Stimulated activated CD8-positive, alpha-beta memory T cell treated with anti-CD3 and anti-CD28 coated beads, Interleukin-7, amount 100 ng/mL, for 4 hours (primary cell): Measurements from ENCODE around the gene PLD5.
"Not testable (repeated sequence)": the region's sequence is repeated elsewhere in the genome, so short reads cannot be mapped to it uniquely, and the experiment has no call there.

Experiments
- DNase-seq, 2 donors: peaks; one replicate each; pipeline ENCODE4 v3.0.0-alpha.2; 2020; ENCODE audit warnings: low read depth in 2 of 2

The PLD5 gene

DNA sequence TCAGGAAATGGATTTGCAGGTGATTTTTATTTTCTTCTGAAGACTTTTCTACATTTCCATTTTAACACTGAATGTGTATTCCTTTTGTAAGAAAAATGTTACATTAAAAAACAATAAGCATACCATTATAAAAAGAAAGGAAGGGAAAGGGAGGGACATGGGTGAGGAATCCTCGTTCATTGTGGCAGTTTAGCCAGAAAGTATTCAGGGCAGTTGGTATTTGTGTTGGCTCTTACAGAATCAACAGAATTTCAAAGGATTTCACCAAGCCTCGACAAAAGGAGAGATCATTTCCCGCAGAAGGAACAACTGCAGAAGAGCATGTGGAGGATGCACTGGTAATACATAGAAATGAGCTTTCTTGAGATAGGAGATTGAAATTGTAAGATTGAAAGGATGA lies 35.0 kb downstream of the PLD5 start:
- DNase-seq, result no peak

DNA sequence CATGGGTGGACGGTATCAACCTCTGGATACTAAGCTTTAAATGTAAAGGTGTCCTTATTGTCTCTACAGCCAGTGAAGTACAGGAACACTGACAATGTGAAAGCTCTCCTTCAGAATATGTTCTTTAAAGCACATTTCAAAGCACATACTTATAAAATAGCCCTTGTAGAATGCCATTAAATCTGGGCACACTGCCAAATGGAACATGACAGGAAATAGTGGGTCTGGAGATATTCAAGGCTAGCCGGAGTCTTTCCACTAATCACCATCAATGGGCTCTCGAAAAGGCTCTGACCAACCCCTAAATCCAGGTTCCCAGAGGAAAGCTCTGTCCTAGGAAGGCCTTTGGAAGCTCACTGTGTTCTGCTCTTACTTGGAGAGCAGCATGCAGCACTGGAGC lies 46.6 kb downstream of the PLD5 start:
- no peak for DNase-seq

DNA sequence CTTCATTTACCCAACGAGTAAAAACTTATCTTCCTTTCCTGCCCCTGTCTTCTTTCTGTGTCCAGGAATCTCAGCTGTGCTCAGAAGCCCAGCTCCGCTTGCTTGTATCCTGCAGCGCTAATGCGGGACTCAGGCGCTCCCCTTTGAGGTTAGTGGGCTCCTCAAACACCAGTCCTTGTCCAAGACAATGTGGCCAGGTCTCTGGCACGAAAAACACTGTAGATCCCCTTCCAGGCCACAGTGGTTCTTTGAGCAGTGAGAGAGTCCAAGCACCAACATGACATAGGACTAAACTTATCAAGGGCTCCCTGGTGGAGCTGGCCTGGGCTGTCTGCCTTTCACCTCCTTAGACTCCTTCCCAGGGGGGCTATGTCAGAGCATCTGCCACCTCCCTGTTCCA lies 53.7 kb downstream of the PLD5 start:
- DNase-seq, result no peak

DNA sequence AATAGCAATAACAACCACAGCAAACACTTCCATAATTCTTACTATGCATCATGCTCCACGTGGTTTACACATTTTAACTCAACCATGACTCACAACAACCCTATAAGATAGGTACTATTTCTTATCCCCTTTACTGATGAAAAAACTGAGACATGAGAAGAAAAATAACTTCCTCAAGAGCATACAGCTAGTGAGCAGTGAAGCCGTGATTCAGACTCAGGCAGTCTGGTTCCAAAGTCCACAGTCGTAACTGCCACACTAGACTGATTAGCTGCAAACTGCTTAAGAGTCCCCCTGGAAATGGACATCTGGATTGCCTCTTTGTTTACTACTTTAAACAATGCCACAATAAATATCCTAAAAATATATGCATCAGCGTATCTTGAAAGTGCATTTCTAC lies 55.7 kb downstream of the PLD5 start:
- DNase-seq, result no peak

DNA sequence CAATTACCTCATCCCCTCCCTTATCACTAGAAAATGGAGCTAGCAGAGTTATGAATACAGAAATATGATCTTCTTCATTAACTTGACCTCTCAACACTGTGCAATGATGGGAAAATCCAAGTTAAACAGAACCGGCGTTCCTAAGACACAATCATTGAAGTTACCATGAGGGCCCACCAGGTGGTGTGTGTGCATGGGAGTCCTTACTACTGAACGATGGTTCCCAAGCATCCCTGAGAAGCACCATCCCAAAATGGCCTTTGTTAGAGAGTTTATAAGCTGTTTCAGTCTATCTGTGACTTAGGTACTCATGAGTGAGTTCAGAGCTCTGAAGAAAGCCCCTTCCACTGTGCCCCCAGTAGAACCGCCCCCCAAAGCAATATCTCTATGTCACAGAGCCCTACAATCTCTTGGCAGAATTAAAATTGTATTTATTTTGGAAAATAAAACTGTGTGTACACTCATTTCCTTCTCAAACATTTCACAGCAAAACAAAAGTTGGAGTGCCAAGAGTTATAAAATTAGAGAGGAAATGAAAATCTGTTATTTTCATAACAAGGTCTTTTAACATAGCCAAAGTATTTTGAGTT lies 56.8 kb downstream of the PLD5 start:
- DNase-seq, result no peak

DNA sequence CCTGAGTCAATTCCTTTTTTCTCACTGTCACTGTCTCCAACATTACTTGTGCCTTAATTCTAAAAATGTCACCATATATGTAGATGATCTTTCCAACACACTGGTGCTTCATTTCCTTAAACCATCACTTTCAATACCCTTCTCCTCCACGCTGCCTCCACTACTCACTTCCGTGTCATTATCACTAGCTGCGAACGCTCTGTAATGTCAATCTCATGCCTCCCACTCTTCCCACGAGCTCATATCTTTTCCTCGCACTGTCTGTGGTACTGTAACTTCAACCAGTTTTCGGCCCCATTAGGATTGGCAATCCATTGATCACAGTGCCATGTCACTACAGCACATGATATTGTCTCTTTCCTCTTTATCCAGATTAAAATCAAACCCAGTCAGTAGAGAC lies 61.6 kb downstream of the PLD5 start:
- no peak for DNase-seq

DNA sequence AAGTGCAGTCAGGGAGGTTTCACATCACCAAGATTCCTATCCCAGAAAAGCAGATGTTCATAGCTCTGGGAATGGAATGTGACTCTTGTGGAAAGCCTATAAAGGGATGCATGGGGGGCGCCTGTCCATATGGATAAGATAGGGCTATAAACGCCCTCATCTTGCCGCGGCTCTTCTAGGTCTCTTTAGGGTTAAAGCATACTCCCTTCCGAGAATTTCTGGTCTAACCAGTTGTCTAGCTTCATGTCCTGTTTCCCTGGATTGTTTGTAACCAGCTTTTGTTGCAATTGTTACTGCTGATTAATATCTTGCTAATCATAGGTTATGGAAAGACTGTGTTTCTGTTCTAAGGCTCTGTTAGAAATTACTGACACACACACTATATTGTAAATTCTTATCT lies 64.8 kb downstream of the PLD5 start:
- DNase-seq, result not testable (repeated sequence)

DNA sequence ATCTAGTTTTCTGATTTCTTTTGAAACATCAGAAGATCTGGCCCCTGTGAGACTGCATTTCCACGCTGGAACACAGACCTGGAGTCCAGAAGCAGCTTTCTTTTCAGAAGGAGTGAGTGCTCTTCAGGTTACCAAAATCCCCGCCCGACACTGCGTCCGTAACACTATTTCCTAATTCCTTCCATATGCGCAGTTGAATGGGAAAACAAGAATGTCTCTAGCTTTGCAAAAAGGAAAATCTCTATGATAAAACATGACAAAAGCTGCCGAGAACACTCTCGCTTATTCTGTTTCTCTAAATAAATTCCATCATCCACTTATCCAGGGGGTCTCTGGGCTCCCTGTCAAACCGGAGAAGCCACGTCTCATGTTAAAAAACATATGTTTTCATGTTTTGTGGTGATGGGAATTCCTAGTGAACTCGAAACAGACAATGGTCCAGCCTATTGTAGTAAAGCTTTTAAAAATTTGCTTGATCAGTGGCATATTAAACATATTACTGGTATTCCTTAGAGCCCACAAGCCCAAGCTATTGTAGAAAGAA lies 67.7 kb downstream of the PLD5 start:
- DNase-seq, result no peak

DNA sequence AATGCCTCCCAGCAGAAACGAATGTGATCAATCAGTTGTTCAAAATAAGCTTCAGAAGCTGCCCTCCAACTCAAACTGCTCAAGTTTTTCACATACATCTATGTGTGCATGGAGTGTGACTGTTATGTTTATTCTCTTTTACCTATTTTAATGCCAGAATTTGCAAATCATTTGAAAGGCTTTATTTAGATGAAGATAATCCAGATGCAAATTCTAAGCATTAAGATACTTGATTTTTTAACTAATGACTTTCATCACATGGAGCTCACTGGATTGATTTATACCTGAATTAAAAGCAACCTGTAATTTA lies 69.5 kb downstream of the PLD5 start:
- DNase-seq, result no peak

DNA sequence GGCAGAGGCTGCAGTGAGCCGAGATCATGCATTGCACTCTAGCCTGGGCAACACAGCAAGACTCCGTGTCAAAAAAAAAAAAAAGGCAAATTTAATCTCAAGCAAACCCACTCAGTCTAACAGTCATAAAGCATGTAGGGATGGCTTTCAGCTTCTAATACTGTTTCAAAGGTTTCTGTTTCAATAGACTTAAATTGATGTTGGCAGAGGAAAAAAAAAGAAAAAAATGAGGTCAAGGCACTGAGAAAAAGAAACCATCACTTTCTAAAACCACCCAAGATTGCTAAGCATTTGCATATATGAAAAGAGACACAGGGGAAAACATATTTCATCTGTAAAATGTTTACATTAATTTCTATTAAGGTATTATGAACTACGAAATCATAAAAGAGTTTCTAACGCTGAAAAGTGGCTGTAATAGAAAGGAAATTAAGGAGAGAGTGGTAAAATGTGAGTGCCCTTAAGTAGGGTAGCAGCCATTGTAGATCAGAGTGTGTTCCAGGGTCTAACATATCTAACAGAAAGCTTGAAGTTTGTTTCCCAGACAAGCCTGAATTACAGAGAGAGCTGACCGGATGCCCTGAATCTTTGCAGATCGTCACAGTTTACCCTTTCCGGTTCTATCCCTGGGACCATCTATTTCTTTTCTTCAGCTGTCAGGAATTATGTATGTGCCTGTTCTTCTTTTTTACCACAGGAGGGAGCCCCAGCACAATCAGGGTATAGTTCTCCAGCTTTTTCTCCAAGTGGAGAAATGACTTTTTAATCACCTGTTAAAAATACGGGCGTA lies 70.0 kb downstream of the PLD5 start:
- no peak for DNase-seq

DNA sequence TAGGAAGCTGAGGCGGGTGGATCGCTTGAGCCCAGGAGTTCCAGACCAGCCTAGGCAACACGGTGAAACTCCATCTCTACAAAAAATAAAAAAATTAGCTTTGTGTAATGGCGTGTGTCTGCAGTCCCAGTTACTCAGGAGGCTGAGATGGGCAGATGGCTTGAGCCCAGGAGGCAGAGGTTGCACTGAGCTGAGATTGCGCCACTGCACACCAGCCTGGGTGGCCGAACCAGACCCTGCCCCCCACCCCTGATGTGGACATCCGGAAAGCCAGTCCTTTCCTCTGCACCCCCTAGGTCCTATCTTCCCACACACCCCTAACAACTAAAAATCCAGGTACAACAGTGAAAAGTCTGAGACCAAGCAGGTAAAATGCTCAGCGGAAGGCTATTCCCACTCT lies 71.9 kb downstream of the PLD5 start:
- DNase-seq, result no peak

DNA sequence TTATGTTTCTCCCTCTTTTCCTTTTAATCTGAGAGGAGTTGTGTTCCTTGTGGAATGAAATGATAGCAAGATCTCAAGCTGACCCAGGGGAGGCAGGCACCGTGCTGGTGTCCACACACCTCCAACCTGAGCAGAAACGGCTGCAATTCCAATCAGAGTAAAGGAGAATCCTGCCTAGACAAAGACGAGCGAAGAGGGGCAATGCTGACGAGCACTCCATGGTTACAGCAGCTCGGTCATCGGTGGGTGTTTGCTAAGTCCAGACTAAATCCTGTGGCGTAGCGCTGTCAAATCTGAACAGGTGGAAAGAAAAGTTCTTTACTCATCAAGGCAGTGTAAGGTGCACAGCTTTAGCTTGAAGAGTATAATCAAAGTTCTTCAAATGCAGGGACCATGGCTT lies 74.8 kb downstream of the PLD5 start:
- DNase-seq, result no peak

DNA sequence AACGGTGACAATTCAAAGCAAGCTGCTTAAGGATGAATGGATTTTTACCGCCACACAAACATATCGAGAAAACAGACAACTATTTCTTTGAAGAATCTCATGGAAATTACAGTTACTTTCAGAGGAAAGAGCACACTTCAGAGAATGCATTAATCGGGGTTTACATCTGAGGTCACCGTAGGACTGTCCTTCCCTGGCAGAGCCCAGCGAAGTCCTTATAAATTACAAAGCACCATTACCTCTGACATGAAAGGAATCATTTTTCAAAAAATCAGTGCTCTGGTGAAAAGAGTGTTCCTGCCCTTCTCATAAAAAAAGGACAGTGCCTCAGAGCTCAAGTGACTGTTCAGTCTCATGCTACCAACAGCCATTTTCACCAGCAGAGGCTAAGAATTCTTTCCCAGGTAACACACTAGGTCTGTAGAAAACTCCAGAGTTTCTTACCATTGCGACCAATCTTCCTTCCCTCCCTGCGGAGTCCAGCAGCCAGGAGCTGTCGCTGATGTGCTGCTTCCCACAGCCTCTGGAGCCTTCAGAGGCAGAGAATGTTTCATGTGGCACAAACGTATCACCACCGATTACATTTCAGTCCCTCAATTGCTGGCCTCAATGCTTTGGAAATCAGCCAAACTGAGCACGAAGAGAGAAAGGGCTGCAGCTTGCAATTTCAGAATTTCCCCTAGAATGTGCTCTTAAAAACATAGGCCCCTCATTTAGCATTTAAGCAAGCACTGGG lies 75.4 kb downstream of the PLD5 start:
- no peak for DNase-seq

DNA sequence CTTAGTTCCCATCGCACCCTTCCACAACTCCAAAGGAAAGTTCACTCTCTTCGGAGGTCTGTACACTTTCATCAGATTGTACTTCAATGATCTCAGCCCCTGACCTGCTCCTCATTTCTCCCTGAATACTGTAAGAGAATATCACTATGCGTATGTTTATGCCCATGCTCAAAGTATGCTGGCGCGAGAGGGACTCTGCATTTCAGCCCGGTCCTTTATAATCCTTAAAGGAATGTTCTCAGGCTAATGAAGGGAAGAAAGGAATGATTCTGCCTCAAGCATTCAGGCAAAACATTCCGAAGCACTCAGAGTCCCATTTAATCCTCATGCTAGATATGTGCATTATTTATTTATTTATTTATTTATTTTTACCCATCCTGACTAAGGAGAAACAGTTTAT lies 76.8 kb downstream of the PLD5 start:
- no peak for DNase-seq

DNA sequence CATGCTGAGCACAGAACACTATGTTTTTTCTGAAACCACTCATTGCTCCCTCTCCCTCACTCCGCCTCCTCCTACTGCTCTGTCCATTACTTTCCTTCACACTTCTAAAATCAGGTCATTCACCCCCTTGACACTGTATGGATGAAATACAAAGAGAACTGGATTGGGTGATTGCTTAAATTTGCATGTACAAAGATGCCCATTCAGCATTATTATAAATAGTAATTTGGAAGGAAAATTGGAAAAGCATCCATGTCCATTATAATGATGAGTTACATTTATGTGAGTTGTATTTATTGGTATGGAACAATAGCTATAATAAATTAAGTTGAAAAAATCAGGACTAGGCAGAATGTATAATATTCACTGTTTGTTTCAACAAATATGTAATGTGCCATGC lies 83.7 kb downstream of the PLD5 start:
- DNase-seq, result no peak

DNA sequence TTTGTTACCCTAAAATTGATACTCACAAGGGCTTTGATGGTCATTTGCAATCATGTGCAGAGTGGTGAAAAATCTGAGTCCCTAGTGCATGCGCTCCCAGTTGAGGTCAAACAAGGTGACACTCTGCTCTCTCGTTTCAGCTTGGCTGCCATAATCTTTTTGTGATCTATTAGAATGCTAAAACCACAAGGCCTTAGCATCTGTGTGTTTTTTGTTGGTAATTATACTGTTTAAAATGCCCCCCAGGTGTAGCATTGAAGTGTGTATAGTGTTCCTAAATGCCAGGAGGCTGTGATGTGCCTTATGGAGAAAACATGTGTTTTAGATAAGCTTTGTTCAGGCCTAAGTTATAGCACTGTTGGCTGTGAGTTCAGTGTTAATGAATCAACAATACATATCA lies 89.3 kb downstream of the PLD5 start:
- DNase-seq, result no peak

DNA sequence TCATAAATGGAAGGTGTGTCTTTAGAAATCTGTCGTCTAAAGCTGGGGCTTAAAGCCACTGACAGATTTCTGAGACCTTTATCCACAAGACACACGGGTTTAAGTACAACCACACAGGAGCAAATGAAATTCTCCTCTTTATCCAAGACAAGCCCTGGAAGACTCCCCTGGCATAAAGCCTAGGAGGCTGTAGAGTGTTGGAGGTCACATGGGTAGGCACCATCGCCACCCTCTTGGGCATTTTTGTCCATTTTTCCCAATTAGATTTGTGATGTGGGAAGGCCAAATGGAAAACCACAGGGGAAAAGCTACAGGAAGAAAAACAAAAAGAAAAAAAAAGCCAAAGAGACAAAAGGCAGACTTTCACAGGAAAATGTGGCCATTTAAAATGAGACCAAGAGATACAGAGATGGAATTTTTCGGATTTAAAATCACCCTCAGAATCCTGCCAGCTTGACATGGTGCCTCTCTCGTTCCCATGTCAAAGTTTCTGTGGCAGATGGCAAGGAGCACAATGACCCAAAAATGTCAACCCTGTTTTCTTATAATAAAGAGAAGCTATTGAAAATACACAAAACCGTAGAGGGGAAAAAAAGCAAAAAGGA lies 91.9 kb downstream of the PLD5 start:
- DNase-seq, result no peak

DNA sequence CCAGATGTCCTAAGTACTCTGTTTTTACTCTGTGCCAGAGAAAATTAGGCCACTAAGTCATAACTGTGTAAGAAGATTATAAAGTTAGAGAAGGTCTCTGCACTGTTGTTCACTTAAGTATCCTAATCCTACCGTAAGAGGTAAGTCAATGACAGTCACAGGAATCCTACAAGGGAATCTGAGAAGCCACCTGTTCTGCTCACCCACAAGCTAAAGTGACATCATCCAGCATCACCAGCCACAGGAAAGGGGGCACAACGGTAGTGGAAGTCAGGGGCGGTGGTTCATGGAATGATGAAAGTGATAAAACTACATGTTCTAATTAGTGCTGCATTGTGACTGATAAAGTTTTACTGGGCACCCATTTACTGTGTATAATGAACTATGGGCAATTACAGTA lies 92.7 kb downstream of the PLD5 start:
- no peak for DNase-seq

DNA sequence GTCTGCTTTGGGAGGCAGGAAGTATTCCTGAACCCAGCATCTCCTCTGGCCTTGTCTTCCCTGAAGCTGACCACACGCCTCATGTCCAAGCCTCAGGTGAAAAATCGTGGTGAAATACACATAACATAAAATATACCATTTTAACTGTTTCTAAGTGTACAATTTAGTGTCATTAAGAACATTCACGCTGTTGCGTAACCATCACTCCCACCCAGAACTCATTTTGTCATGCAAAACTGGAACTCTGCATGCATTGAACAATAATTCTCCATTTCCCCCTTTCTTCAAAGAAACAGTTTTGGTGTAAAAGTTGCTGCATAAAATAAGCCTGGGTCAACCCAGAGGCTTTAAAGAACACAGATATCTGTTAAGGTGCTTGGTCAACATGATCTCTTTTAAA lies 93.5 kb downstream of the PLD5 start:
- DNase-seq, result no peak

DNA sequence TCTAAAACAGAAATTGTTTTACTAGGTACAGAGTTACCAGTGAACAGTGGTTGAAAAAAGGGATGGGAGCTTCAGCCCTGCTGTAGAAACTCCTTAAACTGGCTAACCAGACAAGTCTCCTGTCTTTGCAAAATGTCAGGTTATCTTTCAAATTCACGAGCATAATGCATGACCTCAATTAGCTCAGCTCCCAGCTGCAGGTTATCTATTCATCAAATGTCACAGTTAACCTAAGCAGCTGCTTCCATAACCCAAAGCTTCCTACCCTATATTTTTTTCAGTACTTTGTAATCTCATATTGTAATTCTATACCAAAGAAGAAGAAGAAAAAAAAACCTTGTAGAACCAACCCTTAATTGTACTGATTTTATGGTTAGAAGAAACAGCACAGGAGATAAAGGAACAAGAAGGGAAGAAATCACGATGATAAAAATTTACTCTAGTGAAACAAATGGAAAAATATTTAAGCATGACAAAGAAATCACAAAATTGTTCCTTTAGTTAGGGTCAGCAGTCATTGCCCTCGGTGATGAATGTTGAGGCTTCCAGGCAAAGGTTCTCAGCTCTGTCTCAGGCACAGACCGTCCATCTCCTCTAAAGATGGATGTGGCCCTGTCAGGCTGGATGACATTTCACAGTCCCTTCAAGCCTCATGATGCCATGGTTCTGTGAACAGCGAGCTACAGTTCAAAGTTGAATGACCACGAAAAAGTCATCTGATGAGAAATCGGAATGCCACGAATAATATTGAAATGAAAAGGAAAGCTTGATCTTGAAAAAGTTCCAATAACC lies 95.9 kb downstream of the PLD5 start:
- DNase-seq, result no peak

DNA sequence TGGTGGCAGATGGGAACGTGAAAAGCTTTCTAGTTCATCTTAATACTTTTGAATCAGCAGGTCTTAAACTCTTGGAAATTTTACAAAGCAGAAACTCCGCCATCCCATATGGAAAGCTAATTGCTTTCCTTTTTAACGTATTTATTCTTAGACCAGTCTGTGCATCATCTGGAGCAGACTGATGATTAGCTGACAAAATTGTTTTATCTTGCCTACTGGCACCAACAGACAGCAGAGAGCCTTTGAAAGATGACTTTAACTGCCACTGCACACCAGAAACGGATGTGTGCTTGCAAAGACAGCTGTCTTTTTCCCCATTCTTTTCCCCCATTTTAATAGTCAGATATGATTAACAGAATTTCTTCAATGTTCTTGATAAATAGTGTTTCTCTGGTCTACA lies 97.0 kb downstream of the PLD5 start:
- DNase-seq, result no peak
